IPS-18a (cell line): ENCODE results near the gene SPDYE3.
"Not testable (repeated sequence)": the region's sequence is repeated elsewhere in the genome, so short reads cannot be mapped to it uniquely, and the experiment has no call there.

Experiments used
- H3K27ac ChIP-seq: one replicate; pipeline ENCODE4 v1.5.1; 2013; ENCODE audit warnings: low read length
- H3K27me3 ChIP-seq: one replicate; pipeline ENCODE4 v1.6.1; 2013; ENCODE audit warnings: mild to moderate bottlenecking, low read length; ENCODE audit not compliant: control insufficient read depth, insufficient read depth
- H3K36me3 ChIP-seq: one replicate; pipeline ENCODE4 v1.6.1; 2013; ENCODE audit warnings: low read depth, low read length; ENCODE audit not compliant: control insufficient read depth
- H3K4me1 ChIP-seq: one replicate; pipeline ENCODE4 v1.6.1; 2013; ENCODE audit warnings: low read depth, low read length; ENCODE audit not compliant: control insufficient read depth
- H3K4me3 ChIP-seq: one replicate; pipeline ENCODE4 v1.5.1; 2013; ENCODE audit warnings: low read length
- H3K9ac ChIP-seq: one replicate; pipeline ENCODE4 v1.6.1; 2013; ENCODE audit warnings: mild to moderate bottlenecking, low read length, moderate library complexity
- H3K9me3 ChIP-seq: one replicate; pipeline ENCODE4 v1.6.1; 2013; ENCODE audit warnings: low read depth, low read length; ENCODE audit not compliant: control insufficient read depth

Gene SPDYE3

GRCh38 chr7:100295269-100295668 lies 12.2 kb upstream of the SPDYE3 start:
- H3K27ac ChIP-seq, H3K4me3 ChIP-seq, H3K27me3 ChIP-seq, H3K9me3 ChIP-seq, H3K9ac ChIP-seq, H3K36me3 ChIP-seq, H3K4me1 ChIP-seq: not testable (repeated sequence)

GRCh38 chr7:100297852-100298631 lies 9.5 kb upstream of the SPDYE3 start:
- H3K4me1 ChIP-seq, H3K9me3 ChIP-seq, H3K27ac ChIP-seq, H3K9ac ChIP-seq, H3K27me3 ChIP-seq, H3K4me3 ChIP-seq, H3K36me3 ChIP-seq: not testable (repeated sequence)

GRCh38 chr7:100298632-100298895 lies 8.9 kb upstream of the SPDYE3 start:
- not testable (repeated sequence) for H3K9me3 ChIP-seq, H3K4me3 ChIP-seq, H3K27me3 ChIP-seq, H3K27ac ChIP-seq, H3K9ac ChIP-seq, H3K4me1 ChIP-seq, H3K36me3 ChIP-seq

DNA sequence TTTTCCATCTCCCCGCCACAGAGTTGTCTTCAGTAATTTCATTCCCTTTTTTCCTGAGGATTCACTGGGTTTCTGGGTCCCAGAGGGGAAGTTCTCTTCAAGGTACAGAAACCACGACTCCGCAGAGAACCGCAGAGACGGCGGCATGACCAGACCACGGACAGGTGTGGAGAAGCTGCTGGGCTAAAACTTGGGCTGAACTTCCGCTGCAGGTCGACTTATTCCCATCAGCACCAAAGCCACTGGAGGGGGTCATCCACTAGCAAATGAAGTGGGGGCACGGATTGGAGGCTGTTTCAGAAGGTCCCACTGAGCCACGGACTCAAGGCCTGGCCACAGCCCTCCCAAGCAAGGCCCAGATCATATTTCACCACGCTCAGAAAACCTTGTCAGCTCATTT lies 3.0 kb upstream of the SPDYE3 start:
- not testable (repeated sequence) for H3K27me3 ChIP-seq, H3K27ac ChIP-seq, H3K9ac ChIP-seq, H3K4me1 ChIP-seq, H3K4me3 ChIP-seq, H3K36me3 ChIP-seq, H3K9me3 ChIP-seq

- H3K4me3 ChIP-seq, H3K27ac ChIP-seq, H3K4me1 ChIP-seq, H3K36me3 ChIP-seq, H3K9me3 ChIP-seq, H3K27me3 ChIP-seq, H3K9ac ChIP-seq: not testable (repeated sequence)
These were observed 10.8 kb downstream of the SPDYE3 start for GRCh38 chr7:100318329-100318728.

DNA sequence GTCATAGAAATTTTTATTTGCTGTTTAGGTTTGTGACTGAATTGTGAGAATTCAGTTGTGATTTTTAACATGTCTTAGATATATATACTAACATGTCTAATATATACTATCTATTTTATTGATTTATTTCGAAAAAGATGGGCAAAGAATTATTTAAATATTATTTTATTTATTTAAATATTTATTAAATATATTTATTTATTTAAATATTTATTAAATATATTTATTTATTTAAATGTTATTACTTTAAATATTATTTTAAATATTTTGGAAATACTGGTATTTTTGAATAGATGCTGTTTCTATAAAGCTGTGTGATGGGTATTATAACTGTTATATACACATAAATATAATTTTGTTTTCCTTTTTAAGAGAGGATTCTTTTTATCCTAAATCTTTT lies 14.1 kb downstream of the SPDYE3 start:
- not testable (repeated sequence) for H3K4me1 ChIP-seq, H3K36me3 ChIP-seq, H3K27me3 ChIP-seq, H3K9ac ChIP-seq, H3K4me3 ChIP-seq, H3K27ac ChIP-seq, H3K9me3 ChIP-seq

GRCh38 chr7:100324194-100324593 lies 16.7 kb downstream of the SPDYE3 start:
- H3K4me1 ChIP-seq, H3K27ac ChIP-seq, H3K9ac ChIP-seq, H3K27me3 ChIP-seq, H3K36me3 ChIP-seq, H3K4me3 ChIP-seq, H3K9me3 ChIP-seq: not testable (repeated sequence)

DNA sequence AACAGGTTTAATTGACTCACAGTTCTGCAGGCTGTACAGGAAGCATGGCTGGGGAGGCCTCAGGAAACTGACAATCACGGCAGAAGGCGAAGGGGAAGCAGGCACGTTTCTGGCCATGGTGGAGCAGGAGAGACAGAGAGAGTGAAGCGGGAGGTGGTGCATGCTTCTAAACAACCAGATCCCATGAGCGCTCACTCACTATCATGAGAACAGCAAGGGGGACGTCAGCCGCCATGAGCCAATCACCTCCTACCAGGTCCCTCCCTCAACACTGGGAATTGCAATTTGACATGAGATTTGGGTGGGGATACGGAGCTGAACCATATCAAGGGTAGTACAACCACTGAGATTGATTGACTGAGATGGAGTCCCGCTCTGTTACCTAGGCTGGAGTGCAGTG lies 18.2 kb downstream of the SPDYE3 start:
- H3K36me3 ChIP-seq, H3K4me3 ChIP-seq, H3K27ac ChIP-seq, H3K4me1 ChIP-seq, H3K9ac ChIP-seq, H3K27me3 ChIP-seq, H3K9me3 ChIP-seq: not testable (repeated sequence)

- not testable (repeated sequence) for H3K9me3 ChIP-seq, H3K4me1 ChIP-seq, H3K27me3 ChIP-seq, H3K36me3 ChIP-seq, H3K27ac ChIP-seq, H3K4me3 ChIP-seq, H3K9ac ChIP-seq
These were observed 19.4 kb downstream of the SPDYE3 start for GRCh38 chr7:100326914-100327313.

GRCh38 chr7:100335566-100336466 lies 28.3 kb downstream of the SPDYE3 start:
- peak overlapping the region; percentile 80 for H3K4me3 ChIP-seq
- H3K27ac ChIP-seq, H3K27me3 ChIP-seq, H3K4me1 ChIP-seq, H3K36me3 ChIP-seq, H3K9me3 ChIP-seq: not testable (repeated sequence)
- H3K9ac ChIP-seq, result peak overlapping the region; percentile 71

DNA sequence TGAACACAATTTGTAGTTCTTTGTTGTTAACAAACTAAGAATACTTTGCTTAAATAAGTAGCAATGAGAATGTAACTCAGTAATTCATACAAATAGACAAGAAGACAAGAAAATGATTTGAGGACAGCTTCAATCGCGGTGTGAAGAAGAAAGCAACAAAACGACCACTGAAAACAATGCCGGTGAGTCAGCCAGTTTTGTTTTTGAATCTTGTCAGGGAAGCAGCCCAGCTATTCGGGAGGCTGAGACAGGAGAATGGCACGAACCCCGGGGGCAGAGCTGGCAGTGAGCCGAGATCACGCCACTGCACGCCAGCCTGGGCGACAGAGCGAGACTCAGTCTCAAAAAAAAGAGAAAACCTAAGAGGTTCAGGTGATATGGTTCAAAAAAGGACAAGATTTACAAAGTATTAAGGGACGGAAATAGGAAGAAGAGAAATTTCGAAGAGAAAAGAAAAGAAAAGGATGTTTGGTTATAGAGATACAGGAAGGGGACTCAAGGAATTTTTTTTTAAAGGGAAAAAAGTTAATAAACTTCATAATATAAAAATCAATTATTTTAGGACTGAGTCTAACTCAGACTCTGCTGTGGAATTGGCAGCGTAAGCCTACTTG lies 30.7 kb downstream of the SPDYE3 start:
- H3K9ac ChIP-seq, H3K4me1 ChIP-seq, H3K9me3 ChIP-seq, H3K27me3 ChIP-seq, H3K27ac ChIP-seq, H3K36me3 ChIP-seq, H3K4me3 ChIP-seq: not testable (repeated sequence)

- H3K27ac ChIP-seq, H3K9ac ChIP-seq, H3K4me3 ChIP-seq, H3K9me3 ChIP-seq, H3K27me3 ChIP-seq, H3K4me1 ChIP-seq: not testable (repeated sequence)
- peaks cover 18% of the 10 kb centered on the region for H3K36me3 ChIP-seq
These were observed 33.8 kb downstream of the SPDYE3 start for GRCh38 chr7:100341286-100341685.
